Neural progenitor cell (in vitro differentiated cells): ENCODE measurements around the gene ANKRD13C. TPM values are rescaled to one million over a fixed set of nuclear protein-coding genes. Genes with fewer than 3 reads are reported as not detected.

ENCODE experiments used
- DNase-seq: peaks from one replicate; pipeline ENCODE4 v3.0.0-alpha.2; 2016; ENCODE audit warnings: low spot score
- H2AFZ ChIP-seq: fragments of 200-600 bp; sonication (generic); replicated peaks from 2 replicates; pipeline ENCODE4 v1.6.1; 2016; ENCODE audit warnings: antibody characterized with exemption
- H3F3A ChIP-seq: fragments of 200-600 bp; sonication (generic); 2 replicates; pipeline ENCODE4 v1.6.1; 2016; ENCODE audit warnings: antibody characterized with exemption, low read depth
- H3K27ac ChIP-seq: fragments of 200-600 bp; sonication (generic); 2 replicates; pipeline ENCODE4 v1.5.1; 2016; ENCODE audit warnings: mild to moderate bottlenecking
- H3K27me3 ChIP-seq: fragments of 200-600 bp; sonication (generic); 2 replicates; pipeline ENCODE4 v1.6.1; 2016; ENCODE audit warnings: mild to moderate bottlenecking, moderate library complexity
- H3K36me3 ChIP-seq: fragments of 200-600 bp; sonication (generic); 2 replicates; pipeline ENCODE4 v1.5.1; 2016
- H3K4me1 ChIP-seq: fragments of 200-600 bp; sonication (generic); 2 replicates; pipeline ENCODE4 v1.6.1; 2016; ENCODE audit warnings: mixed run types
- H3K4me2 ChIP-seq: fragments of 200-600 bp; sonication (generic); 2 replicates; pipeline ENCODE4 v1.6.1; 2016
- H3K4me3 ChIP-seq: fragments of 200-600 bp; sonication (generic); 2 replicates; pipeline ENCODE4 v1.5.1; 2016
- H3K79me2 ChIP-seq: fragments of 200-600 bp; sonication (generic); 2 replicates; pipeline ENCODE4 v1.6.1; 2016; ENCODE audit warnings: low read depth
- H3K9ac ChIP-seq: fragments of 200-600 bp; sonication (generic); 2 replicates; pipeline ENCODE4 v1.6.1; 2016
- H3K9me3 ChIP-seq: fragments of 200-600 bp; sonication (generic); 2 replicates; pipeline ENCODE4 v1.5.1; 2016; ENCODE audit warnings: low read depth
- H4K20me1 ChIP-seq: fragments of 200-600 bp; sonication (generic); 2 replicates; pipeline ENCODE4 v1.6.1; 2016; ENCODE audit warnings: low read depth
- H3K27ac Mint-ChIP-seq: 3 replicates; pipeline ENCODE4 v1.8.0; 2021; ENCODE audit warnings: mixed read lengths
- H3K27me3 Mint-ChIP-seq: 2 replicates; pipeline ENCODE4 v1.8.0; 2022; ENCODE audit warnings: low read depth, mild to moderate bottlenecking, inconsistent platforms, moderate library complexity, mixed read lengths; ENCODE audit not compliant: insufficient read depth
- H3K36me3 Mint-ChIP-seq: 3 replicates; pipeline ENCODE4 v1.8.0; 2021; ENCODE audit warnings: mixed read lengths
- H3K4me1 Mint-ChIP-seq: 3 replicates; pipeline ENCODE4 v1.8.0; 2021; ENCODE audit warnings: mixed read lengths
- H3K4me3 Mint-ChIP-seq: 3 replicates; pipeline ENCODE4 v1.8.0; 2021; ENCODE audit warnings: mild to moderate bottlenecking, moderate library complexity, mixed read lengths
- H3K9me3 Mint-ChIP-seq: 3 replicates; pipeline ENCODE4 v1.8.0; 2020; ENCODE audit warnings: mixed read lengths
- EZH2 ChIP-seq: fragments of 200-600 bp; sonication (generic); IDR thresholded peaks from 2 replicates; pipeline ENCODE4 v1.6.1; 2017; ENCODE audit warnings: antibody characterized with exemption, mild to moderate bottlenecking, moderate library complexity
- EZH2phosphoT487 ChIP-seq: fragments of 200-600 bp; sonication (generic); IDR thresholded peaks from 2 replicates; pipeline ENCODE4 v1.6.1; 2017; ENCODE audit warnings: antibody characterized with exemption
- total RNA-seq: library from RNA; depleted of rRNA; stranded (reverse); fragments of >200 nt; gene quantifications from 2 replicates; pipeline ENCODE4 v1.2.3, GENCODE V29; 2015; ENCODE audit warnings: low replicate concordance
- TF ChIP-seq, protein P1 (sequence below): fragments of 200-600 bp; sonication (generic); IDR thresholded peaks from 2 replicates; pipeline ENCODE4 v1.5.1; 2017; ENCODE audit warnings: antibody characterized with exemption, mild to moderate bottlenecking

The ANKRD13C gene
- total RNA-seq, 1 donor from 2014 or later = 45.7 TPM

DNA sequence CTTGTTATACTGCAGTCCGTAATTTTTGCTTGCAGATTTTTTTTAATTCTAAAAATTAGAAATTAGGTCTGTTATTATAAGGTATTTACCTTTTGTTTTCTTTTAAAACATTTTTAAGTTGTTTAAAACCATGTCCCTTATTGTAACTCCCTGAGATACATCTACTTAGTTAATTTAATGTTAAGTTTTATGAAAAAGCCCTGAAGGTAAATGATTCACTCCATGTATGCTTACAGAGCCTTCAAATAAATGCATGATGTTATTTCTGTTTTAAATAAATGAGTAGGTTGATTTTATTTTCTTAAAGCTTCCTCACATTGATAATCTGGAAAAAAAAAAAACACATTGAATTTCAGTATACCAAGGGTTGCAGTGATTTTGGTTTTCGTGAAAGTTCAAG is 125.9 kb downstream of the ANKRD13C start:
- Mint-ChIP-seq H3K9me3 (no peaks in the 10 kb centered on the region), H3K27me3 (no peaks in the 10 kb centered on the region), H3K36me3 (peaks cover 24% of the 10 kb centered on the region), H3K4me3 (no peak overlapping the region), H3K27ac (no peak overlapping the region), H3K4me1 (peaks cover 11% of the 10 kb centered on the region)
- Histone ChIP-seq H3K27me3 (no peaks in the 10 kb centered on the region), H3K4me1 (peaks cover 2% of the 10 kb centered on the region), H2AFZ (no peak overlapping the region), H3K4me3 (no peak overlapping the region), H3K79me2 (peaks cover 97% of the 10 kb centered on the region), H3F3A (no peaks in the 10 kb centered on the region), H3K9me3 (no peaks in the 10 kb centered on the region), H3K27ac (no peak overlapping the region), H3K4me2 (no peak overlapping the region), H4K20me1 (peaks cover 78% of the 10 kb centered on the region), H3K36me3 (peaks cover 49% of the 10 kb centered on the region), H3K9ac (no peak overlapping the region)
- no peak for DNase-seq
- TF ChIP-seq, protein P1, sequence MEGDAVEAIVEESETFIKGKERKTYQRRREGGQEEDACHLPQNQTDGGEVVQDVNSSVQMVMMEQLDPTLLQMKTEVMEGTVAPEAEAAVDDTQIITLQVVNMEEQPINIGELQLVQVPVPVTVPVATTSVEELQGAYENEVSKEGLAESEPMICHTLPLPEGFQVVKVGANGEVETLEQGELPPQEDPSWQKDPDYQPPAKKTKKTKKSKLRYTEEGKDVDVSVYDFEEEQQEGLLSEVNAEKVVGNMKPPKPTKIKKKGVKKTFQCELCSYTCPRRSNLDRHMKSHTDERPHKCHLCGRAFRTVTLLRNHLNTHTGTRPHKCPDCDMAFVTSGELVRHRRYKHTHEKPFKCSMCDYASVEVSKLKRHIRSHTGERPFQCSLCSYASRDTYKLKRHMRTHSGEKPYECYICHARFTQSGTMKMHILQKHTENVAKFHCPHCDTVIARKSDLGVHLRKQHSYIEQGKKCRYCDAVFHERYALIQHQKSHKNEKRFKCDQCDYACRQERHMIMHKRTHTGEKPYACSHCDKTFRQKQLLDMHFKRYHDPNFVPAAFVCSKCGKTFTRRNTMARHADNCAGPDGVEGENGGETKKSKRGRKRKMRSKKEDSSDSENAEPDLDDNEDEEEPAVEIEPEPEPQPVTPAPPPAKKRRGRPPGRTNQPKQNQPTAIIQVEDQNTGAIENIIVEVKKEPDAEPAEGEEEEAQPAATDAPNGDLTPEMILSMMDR = no peak
- TF ChIP-seq EZH2phosphoT487 (no peak), EZH2 (no peak)

DNA sequence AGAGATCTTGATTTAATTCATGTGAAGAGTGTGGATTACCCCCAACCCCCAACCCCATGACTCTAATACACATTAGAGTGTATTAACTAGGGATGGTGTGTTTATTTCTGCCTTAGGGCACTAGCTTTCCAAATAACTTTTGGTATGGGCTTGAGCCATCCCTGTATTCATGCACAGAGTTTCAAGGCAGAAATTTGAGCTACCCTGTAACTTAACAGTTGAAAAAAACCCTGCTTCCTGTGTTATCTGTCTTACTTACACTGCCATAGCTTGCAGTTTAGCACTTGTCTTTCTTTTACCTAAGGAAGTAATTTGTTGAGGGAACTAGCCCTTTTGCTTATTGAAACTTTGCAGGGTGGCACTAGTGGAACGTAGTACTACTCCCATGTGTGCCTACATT is 127.1 kb downstream of the ANKRD13C start:
- no peaks in the 10 kb centered on the region for H3K9me3 Mint-ChIP-seq
- TF ChIP-seq, protein P1 = no peak
- no peak for TF ChIP-seq EZH2
- TF ChIP-seq EZH2phosphoT487 = no peak
- Histone ChIP-seq H3K79me2 (peaks cover 97% of the 10 kb centered on the region), H3K4me3 (no peak overlapping the region), H2AFZ (no peak overlapping the region), H3K9ac (no peak overlapping the region), H3K36me3 (peaks cover 57% of the 10 kb centered on the region), H3K27ac (no peak overlapping the region), H3K4me1 (peaks cover 15% of the 10 kb centered on the region), H3F3A (no peaks in the 10 kb centered on the region), H3K27me3 (no peaks in the 10 kb centered on the region), H3K4me2 (no peak overlapping the region), H4K20me1 (peaks cover 85% of the 10 kb centered on the region), H3K9me3 (no peaks in the 10 kb centered on the region)
- H3K4me1 Mint-ChIP-seq = peaks cover 24% of the 10 kb centered on the region
- no peak overlapping the region for H3K4me3 Mint-ChIP-seq
- no peak for DNase-seq
- H3K27ac Mint-ChIP-seq = no peak overlapping the region
- H3K27me3 Mint-ChIP-seq = no peaks in the 10 kb centered on the region
- H3K36me3 Mint-ChIP-seq = peaks cover 23% of the 10 kb centered on the region

DNA sequence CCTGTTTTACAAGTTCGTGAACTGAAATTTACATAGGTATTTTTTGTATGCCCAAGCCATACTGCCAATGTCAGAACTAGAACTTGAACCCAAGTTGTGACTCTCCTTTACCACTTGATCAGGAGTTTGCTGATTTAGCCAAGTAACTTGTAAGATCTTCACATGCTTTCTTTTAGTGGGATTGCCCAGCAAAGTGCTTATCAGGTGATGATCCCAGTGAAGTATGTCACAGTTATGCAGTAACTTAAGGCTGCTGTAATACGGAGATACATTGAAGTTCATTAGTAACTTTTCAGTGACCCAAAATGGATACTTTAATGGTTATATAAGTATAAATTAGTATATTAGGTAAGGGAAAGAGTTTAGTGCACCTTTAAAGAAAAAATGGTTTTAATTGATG is 129.6 kb downstream of the ANKRD13C start:
- no peak for DNase-seq
- Histone ChIP-seq H2AFZ (no peak overlapping the region), H3K27ac (no peak overlapping the region), H3K79me2 (peaks cover 97% of the 10 kb centered on the region), H4K20me1 (peaks cover 81% of the 10 kb centered on the region), H3K4me1 (peaks cover 19% of the 10 kb centered on the region), H3K36me3 (peaks cover 39% of the 10 kb centered on the region), H3K4me2 (no peak overlapping the region), H3K9ac (no peak overlapping the region), H3K9me3 (no peaks in the 10 kb centered on the region), H3K4me3 (no peak overlapping the region), H3F3A (peaks cover 24% of the 10 kb centered on the region), H3K27me3 (no peaks in the 10 kb centered on the region)
- H3K27me3 Mint-ChIP-seq = no peaks in the 10 kb centered on the region
- no peak overlapping the region for H3K4me3 Mint-ChIP-seq
- H3K9me3 Mint-ChIP-seq = no peaks in the 10 kb centered on the region
- TF ChIP-seq, protein P1 = no peak
- TF ChIP-seq EZH2 (no peak), EZH2phosphoT487 (no peak)
- H3K27ac Mint-ChIP-seq = no peak overlapping the region
- H3K4me1 Mint-ChIP-seq = peaks cover 32% of the 10 kb centered on the region
- peaks cover 11% of the 10 kb centered on the region for H3K36me3 Mint-ChIP-seq
